ENCODE data around the gene GIMAP8. TPM values are rescaled to one million over a fixed set of nuclear protein-coding genes. Genes with fewer than 3 reads are reported as not detected.
A peak's percentile ranks its signal among the peaks of the same experiment; 100 is the strongest.

The GIMAP8 gene
- total RNA-seq, 1 experiment from 2014 or later = 0.07 TPM

DNA sequence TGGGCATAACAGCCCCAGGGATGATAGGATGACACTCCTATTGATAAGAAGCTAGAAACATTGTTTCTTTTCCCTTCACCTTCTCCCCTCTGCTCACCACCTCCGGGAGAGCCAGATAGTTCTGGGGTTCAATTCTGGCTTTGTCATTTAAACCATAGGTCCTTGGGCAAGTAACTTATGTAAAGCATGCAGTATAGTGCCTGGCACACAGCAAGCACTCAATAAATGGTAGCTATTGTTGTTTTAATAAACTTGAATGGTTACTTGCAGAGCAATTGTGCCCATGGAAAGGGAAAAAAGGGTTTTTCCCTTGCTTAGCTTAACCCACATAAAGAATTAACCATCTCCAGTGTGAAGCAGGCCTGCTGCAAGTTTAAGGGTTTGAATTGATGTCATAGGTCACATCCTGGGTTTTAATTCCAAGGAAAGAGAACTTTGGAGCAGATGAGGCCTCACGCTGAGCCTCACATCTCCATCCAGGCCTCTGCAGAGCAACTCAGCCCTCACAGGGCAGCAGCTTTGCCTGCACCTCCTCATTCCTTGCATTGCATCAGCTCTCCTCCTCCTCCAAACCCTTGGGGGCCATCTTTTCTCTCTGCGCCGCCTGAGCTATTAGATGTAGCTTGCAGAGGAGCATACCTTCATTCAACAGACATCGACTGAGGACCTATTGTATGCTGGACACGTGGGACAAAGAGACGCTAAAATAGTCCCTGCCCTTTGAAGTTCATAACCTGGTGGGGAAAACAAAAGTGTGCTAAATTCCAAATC is 48.4 kb upstream of the GIMAP8 start:
- POLR2A ChIA-PET = no interaction called here
- Histone ChIP-seq H3K9me3 (no peaks in the 10 kb centered on the region), H3K4me1 (peaks cover 53% of the 10 kb centered on the region), H3K36me3 (ENCODE audit: control insufficient read depth, insufficient read depth, low read length) (no peaks in the 10 kb centered on the region), H3K27me3 (replicated peaks; ENCODE audit: control insufficient read depth, insufficient read depth, low read length) (no peaks in the 10 kb centered on the region), H3K4me3 (ENCODE audit: low read depth, low read length) (no peak overlapping the region)
- Mint-ChIP-seq H3K27me3 (ENCODE audit: insufficient read depth, unreplicated experiment) (no peaks in the 10 kb centered on the region), H3K4me3 (ENCODE audit: unreplicated experiment) (peak overlapping the region; percentile 42), H3K36me3 (ENCODE audit: insufficient read depth, unreplicated experiment) (peaks cover 6% of the 10 kb centered on the region), H3K9me3 (ENCODE audit: unreplicated experiment) (no peaks in the 10 kb centered on the region), H3K4me1 (ENCODE audit: low read depth, unreplicated experiment) (peaks cover 42% of the 10 kb centered on the region), H3K27ac (ENCODE audit: unreplicated experiment) (peak overlapping the region; percentile 12)
- TF ChIP-seq, protein P1, sequence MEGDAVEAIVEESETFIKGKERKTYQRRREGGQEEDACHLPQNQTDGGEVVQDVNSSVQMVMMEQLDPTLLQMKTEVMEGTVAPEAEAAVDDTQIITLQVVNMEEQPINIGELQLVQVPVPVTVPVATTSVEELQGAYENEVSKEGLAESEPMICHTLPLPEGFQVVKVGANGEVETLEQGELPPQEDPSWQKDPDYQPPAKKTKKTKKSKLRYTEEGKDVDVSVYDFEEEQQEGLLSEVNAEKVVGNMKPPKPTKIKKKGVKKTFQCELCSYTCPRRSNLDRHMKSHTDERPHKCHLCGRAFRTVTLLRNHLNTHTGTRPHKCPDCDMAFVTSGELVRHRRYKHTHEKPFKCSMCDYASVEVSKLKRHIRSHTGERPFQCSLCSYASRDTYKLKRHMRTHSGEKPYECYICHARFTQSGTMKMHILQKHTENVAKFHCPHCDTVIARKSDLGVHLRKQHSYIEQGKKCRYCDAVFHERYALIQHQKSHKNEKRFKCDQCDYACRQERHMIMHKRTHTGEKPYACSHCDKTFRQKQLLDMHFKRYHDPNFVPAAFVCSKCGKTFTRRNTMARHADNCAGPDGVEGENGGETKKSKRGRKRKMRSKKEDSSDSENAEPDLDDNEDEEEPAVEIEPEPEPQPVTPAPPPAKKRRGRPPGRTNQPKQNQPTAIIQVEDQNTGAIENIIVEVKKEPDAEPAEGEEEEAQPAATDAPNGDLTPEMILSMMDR (IDR thresholded peaks at IDR 0.05; ENCODE audit: insufficient read depth in 1 of 2, low read depth in 1 of 2, low read length in 1 of 2, severe bottlenecking in 1 of 2, unreplicated experiment in 1 of 2) = no peak
- DNase-seq = no peak
- no TSS peak for BruUV-seq (replicated peaks)
- CTCF ChIA-PET = no interaction called here
- intact Hi-C loops (cut with micrococcal nuclease; ENCODE audit: unreplicated experiment) = no loop called here

DNA sequence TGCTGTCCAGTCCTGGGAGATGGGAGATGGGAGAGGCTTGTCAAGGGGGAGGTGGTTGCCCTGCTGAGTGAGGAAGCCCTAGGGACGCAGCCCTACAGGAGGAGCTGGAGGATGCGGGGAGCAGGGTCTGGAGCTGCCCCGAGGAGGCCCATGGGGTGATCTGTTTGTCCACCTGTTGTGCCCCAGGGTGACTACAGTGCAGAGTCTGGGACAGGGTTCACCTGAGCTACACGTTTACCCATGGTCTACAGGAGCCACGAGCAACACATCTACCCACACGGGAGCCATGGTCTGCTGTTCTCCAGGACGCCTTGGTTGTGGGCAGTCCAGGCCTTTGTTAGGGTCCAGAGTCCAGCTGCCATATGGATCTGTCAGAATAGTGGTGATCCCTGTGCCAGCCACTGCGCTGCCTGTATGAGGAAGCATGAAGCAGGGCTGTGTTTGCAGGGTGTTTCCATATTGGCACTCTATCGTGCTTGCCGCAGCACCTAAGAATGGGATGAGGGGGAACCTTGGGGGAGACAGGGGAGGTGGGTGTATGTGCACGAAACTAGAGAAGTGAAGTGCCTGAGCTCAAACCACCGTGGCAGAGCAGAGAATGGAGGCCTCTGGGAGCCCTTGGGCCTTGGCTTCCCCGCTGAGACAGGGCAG is 47.6 kb upstream of the GIMAP8 start:
- ChIA-PET POLR2A (no interaction called here), CTCF (no interaction called here)
- Mint-ChIP-seq H3K9me3 (ENCODE audit: unreplicated experiment) (no peaks in the 10 kb centered on the region), H3K36me3 (ENCODE audit: insufficient read depth, unreplicated experiment) (peaks cover 6% of the 10 kb centered on the region), H3K27ac (ENCODE audit: unreplicated experiment) (peak overlapping the region; percentile 12), H3K27me3 (ENCODE audit: insufficient read depth, unreplicated experiment) (no peaks in the 10 kb centered on the region), H3K4me3 (ENCODE audit: unreplicated experiment) (peak overlapping the region; percentile 42), H3K4me1 (ENCODE audit: low read depth, unreplicated experiment) (peaks cover 42% of the 10 kb centered on the region)
- no peaks in the 10 kb centered on the region for H3K9me3 ChIP-seq
- H3K27me3 ChIP-seq (replicated peaks; ENCODE audit: control insufficient read depth, insufficient read depth, low read length) = no peaks in the 10 kb centered on the region
- intact Hi-C loops (cut with micrococcal nuclease; ENCODE audit: unreplicated experiment) = no loop called here
- H3K4me1 ChIP-seq = peaks cover 54% of the 10 kb centered on the region
- no peak for DNase-seq
- H3K4me3 ChIP-seq (ENCODE audit: low read depth, low read length) = no peak overlapping the region
- TF ChIP-seq, protein P1 (IDR thresholded peaks at IDR 0.05; ENCODE audit: insufficient read depth in 1 of 2, low read depth in 1 of 2, low read length in 1 of 2, severe bottlenecking in 1 of 2, unreplicated experiment in 1 of 2) = no peak
- no TSS peak for BruUV-seq (replicated peaks)
- no peaks in the 10 kb centered on the region for H3K36me3 ChIP-seq (ENCODE audit: control insufficient read depth, insufficient read depth, low read length)

- no peaks in the 10 kb centered on the region for H3K36me3 ChIP-seq (ENCODE audit: control insufficient read depth, insufficient read depth, low read length)
- no peak overlapping the region for H3K4me3 ChIP-seq (ENCODE audit: low read depth, low read length)
- POLR2A ChIA-PET = interaction anchor here (0.9 to 1.8 kb wide), 3 partner anchors 20 to 35 kb away, joined by 3 to 6 read pairs (median 4); partner anchors contain the start of gene REPIN1
- DNase-seq = no peak
- H3K36me3 Mint-ChIP-seq (ENCODE audit: insufficient read depth, unreplicated experiment) = peaks cover 6% of the 10 kb centered on the region
- H3K27me3 Mint-ChIP-seq (ENCODE audit: insufficient read depth, unreplicated experiment) = no peaks in the 10 kb centered on the region
- intact Hi-C loops (cut with micrococcal nuclease; ENCODE audit: unreplicated experiment) = no loop called here
- peaks cover 54% of the 10 kb centered on the region for H3K4me1 ChIP-seq
- CTCF ChIA-PET = no interaction called here
- H3K9me3 ChIP-seq = no peaks in the 10 kb centered on the region
- TF ChIP-seq, protein P1 (IDR thresholded peaks at IDR 0.05; ENCODE audit: insufficient read depth in 1 of 2, low read depth in 1 of 2, low read length in 1 of 2, severe bottlenecking in 1 of 2, unreplicated experiment in 1 of 2) = no peak
- H3K4me3 Mint-ChIP-seq (ENCODE audit: unreplicated experiment) = peak overlapping the region; percentile 88
- H3K9me3 Mint-ChIP-seq (ENCODE audit: unreplicated experiment) = no peaks in the 10 kb centered on the region
- H3K4me1 Mint-ChIP-seq (ENCODE audit: low read depth, unreplicated experiment) = peaks cover 42% of the 10 kb centered on the region
- BruUV-seq (replicated peaks) = no TSS peak
- H3K27me3 ChIP-seq (replicated peaks; ENCODE audit: control insufficient read depth, insufficient read depth, low read length) = no peaks in the 10 kb centered on the region
- peak overlapping the region; percentile 45 for H3K27ac Mint-ChIP-seq (ENCODE audit: unreplicated experiment)
Measured at GRCh38 chr7:150403376-150404171, 46.9 kb upstream of the GIMAP8 start.

All from Caco-2 (cell line).